Loucy (cell line): ENCODE measurements around the gene NBEAL2.

Experiments
- H2AFZ ChIP-seq: fragments of 200-600 bp; sonication (generic); 2 replicates; pipeline ENCODE4 v1.6.0; 2016; ENCODE audit warnings: antibody characterized with exemption, mild to moderate bottlenecking, low read length, moderate library complexity
- H3F3A ChIP-seq: fragments of 200-600 bp; 2 replicates; pipeline ENCODE4 v1.6.0; 2016; ENCODE audit warnings: antibody characterized with exemption, low read depth, mild to moderate bottlenecking
- H3K27me3 ChIP-seq: fragments of 200-600 bp; sonication (generic); 2 replicates; pipeline ENCODE4 v1.6.1; 2014; ENCODE audit warnings: low read length, mild to moderate bottlenecking; ENCODE audit not compliant: insufficient read depth, poor library complexity, severe bottlenecking
- H3K36me3 ChIP-seq: fragments of 200-600 bp; sonication (generic); 2 replicates; pipeline ENCODE4 v1.6.1; 2016; ENCODE audit warnings: low read length; ENCODE audit not compliant: insufficient read depth
- H3K4me1 ChIP-seq: fragments of 200-600 bp; sonication (generic); 2 replicates; pipeline ENCODE4 v1.5.1; 2014; ENCODE audit warnings: low read length, mild to moderate bottlenecking; ENCODE audit not compliant: insufficient read depth, poor library complexity, severe bottlenecking
- H3K4me2 ChIP-seq: fragments of 200-600 bp; sonication (generic); 2 replicates; pipeline ENCODE4 v1.6.0; 2014; ENCODE audit warnings: antibody characterized with exemption, low read length, low read depth, mild to moderate bottlenecking; ENCODE audit not compliant: poor library complexity, severe bottlenecking
- H3K4me3 ChIP-seq: fragments of 200-600 bp; sonication (generic); 2 replicates; pipeline ENCODE4 v1.5.1; 2014; ENCODE audit warnings: low read length, mild to moderate bottlenecking, mixed read lengths; ENCODE audit not compliant: poor library complexity, severe bottlenecking
- H3K79me2 ChIP-seq: fragments of 200-600 bp; sonication (generic); 2 replicates; pipeline ENCODE4 v1.6.1; 2014; ENCODE audit warnings: low read length; ENCODE audit not compliant: insufficient read depth
- H3K9ac ChIP-seq: fragments of 200-600 bp; sonication (generic); 2 replicates; pipeline ENCODE4 v1.6.0; 2014; ENCODE audit warnings: mild to moderate bottlenecking, low read depth, low read length, moderate library complexity; ENCODE audit not compliant: poor library complexity, severe bottlenecking
- H3K9me2 ChIP-seq: fragments of 200-600 bp; sonication (generic); replicated peaks from 2 replicates; pipeline ENCODE4 v1.6.1; 2016; ENCODE audit warnings: low read depth, low read length, mixed read lengths
- H3K9me3 ChIP-seq: fragments of 200-600 bp; sonication (generic); 2 replicates; pipeline ENCODE4 v1.6.1; 2014; ENCODE audit warnings: mild to moderate bottlenecking, antibody characterized with exemption, low read length, low read depth; ENCODE audit not compliant: insufficient read depth
- H4K20me1 ChIP-seq: fragments of 200-600 bp; sonication (generic); 2 replicates; pipeline ENCODE4 v1.6.0; 2014; ENCODE audit warnings: antibody characterized with exemption, low read length, mild to moderate bottlenecking; ENCODE audit not compliant: insufficient read depth, poor library complexity, severe bottlenecking
- EZH2phosphoT487 ChIP-seq: fragments of 200-600 bp; IDR thresholded peaks from 2 replicates; pipeline ENCODE4 v1.6.1; 2018; ENCODE audit warnings: antibody characterized with exemption, mild to moderate bottlenecking, moderate library complexity, borderline replicate concordance
- TF ChIP-seq, protein P1 (sequence below): fragments of 200-600 bp; sonication (generic); conservative IDR thresholded peaks from 2 replicates; pipeline ENCODE4 v1.5.1; 2014; ENCODE audit warnings: mild to moderate bottlenecking, antibody characterized with exemption, low read length

The NBEAL2 gene

DNA sequence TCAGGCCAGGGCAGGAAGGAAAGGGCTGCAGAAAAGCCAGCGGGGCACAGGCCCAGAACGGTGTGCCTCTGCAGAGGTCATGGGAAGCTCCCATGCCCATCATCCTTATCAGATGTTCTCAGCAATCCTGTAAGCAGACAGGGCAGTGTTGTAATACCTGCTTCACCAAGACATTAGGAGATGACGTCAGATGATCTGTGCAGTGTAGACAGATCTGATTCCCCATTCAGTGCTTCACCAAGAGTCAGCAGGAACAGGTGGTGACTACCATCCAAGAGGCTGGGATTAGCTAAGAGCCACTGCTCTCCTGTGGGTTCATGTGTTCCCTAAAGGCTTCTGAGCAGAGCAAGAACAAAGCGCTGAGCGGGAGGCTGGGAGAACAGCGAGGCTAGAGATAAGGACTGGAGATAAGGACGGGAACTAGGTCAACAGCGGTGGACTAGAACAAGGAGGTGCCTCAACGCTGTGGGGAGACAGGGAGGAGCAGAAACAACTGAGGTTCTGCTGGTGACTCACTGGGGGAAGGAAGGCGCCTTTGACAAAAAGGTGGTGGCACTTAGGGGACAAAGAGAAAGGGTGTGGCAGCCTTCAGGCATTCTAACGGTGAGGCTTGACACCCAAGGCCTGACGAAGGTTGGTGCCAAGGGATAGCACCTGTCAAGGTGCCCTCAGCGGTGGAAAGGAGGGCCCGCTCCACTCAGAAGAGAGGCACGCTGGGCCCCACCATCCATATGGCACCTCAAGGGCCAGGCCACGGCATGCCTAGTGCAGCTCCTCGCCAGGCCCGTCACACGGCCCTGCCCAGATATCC, 31.3 kb upstream of the NBEAL2 start:
- no peak overlapping the region for H2AFZ ChIP-seq
- H3K9ac ChIP-seq = peak overlapping the region; percentile 66
- peak overlapping the region; percentile 84 for H3K4me2 ChIP-seq
- H3K4me1 ChIP-seq = peaks cover 70% of the 10 kb centered on the region
- H3F3A ChIP-seq = peaks cover 20% of the 10 kb centered on the region; the same call in 1 of the 2 replicates
- peaks cover 13% of the 10 kb centered on the region for H3K36me3 ChIP-seq
- TF ChIP-seq, protein P1, sequence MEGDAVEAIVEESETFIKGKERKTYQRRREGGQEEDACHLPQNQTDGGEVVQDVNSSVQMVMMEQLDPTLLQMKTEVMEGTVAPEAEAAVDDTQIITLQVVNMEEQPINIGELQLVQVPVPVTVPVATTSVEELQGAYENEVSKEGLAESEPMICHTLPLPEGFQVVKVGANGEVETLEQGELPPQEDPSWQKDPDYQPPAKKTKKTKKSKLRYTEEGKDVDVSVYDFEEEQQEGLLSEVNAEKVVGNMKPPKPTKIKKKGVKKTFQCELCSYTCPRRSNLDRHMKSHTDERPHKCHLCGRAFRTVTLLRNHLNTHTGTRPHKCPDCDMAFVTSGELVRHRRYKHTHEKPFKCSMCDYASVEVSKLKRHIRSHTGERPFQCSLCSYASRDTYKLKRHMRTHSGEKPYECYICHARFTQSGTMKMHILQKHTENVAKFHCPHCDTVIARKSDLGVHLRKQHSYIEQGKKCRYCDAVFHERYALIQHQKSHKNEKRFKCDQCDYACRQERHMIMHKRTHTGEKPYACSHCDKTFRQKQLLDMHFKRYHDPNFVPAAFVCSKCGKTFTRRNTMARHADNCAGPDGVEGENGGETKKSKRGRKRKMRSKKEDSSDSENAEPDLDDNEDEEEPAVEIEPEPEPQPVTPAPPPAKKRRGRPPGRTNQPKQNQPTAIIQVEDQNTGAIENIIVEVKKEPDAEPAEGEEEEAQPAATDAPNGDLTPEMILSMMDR = no peak
- TF ChIP-seq EZH2phosphoT487 = no peak
- peaks cover 21% of the 10 kb centered on the region for H4K20me1 ChIP-seq
- peak overlapping the region; percentile 50 for H3K4me3 ChIP-seq
- peaks cover 97% of the 10 kb centered on the region for H3K79me2 ChIP-seq
- no peaks in the 10 kb centered on the region for H3K9me2 ChIP-seq
- no peaks in the 10 kb centered on the region for H3K27me3 ChIP-seq
- no peaks in the 10 kb centered on the region for H3K9me3 ChIP-seq

DNA sequence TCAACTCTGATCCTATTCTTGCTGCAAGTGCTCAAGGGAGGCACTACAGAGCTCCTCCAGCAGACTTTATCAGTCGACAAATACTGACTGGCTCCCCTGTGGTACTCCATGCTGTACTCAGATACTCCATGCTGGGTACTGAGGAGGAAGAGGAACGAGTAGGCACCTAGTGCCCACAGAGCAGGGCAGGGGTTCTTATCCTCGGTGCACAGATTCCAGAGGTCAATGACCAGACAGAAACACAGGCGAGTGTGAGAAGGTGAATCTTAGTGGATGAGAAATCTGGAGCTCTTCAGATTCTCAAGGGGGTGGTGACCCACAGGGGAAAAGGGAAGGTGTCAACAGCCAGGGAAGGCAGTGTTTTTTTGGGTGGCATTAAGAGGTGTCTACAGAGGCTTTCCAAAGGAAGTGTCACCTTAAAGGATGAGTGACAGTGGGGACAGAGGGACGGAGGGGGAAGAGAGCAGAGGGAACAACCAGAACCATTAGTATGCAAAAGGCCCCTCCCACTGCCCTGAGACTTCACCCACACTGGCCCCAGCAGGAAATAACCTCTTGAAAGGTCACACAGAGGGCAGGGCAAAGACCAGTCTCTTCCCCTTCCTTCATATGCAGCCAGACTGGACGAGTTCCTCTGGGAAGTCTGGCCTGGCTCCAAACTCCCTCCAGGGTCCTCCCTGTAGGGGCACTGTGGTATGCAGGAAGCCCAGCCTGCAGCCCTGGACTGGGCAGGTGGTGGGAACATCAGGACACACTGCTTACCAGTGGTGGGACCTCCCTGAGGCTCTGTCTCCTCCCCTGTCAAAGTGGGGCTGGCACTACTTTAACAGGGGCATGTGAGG, 30.4 kb upstream of the NBEAL2 start:
- TF ChIP-seq EZH2phosphoT487 = no peak
- TF ChIP-seq, protein P1 = no peak
- peak overlapping the region; percentile 66 for H3K9ac ChIP-seq
- no peaks in the 10 kb centered on the region for H3K27me3 ChIP-seq
- peaks cover 20% of the 10 kb centered on the region; the same call in 1 of the 2 replicates for H3F3A ChIP-seq
- H2AFZ ChIP-seq = no peak overlapping the region
- peaks cover 13% of the 10 kb centered on the region for H3K36me3 ChIP-seq
- H3K79me2 ChIP-seq = peaks cover 95% of the 10 kb centered on the region
- H3K9me3 ChIP-seq = no peaks in the 10 kb centered on the region
- H3K4me2 ChIP-seq = peak overlapping the region; percentile 84
- H3K9me2 ChIP-seq = no peaks in the 10 kb centered on the region
- H3K4me3 ChIP-seq = peak overlapping the region; percentile 50
- peaks cover 23% of the 10 kb centered on the region for H4K20me1 ChIP-seq
- H3K4me1 ChIP-seq = peaks cover 75% of the 10 kb centered on the region

DNA sequence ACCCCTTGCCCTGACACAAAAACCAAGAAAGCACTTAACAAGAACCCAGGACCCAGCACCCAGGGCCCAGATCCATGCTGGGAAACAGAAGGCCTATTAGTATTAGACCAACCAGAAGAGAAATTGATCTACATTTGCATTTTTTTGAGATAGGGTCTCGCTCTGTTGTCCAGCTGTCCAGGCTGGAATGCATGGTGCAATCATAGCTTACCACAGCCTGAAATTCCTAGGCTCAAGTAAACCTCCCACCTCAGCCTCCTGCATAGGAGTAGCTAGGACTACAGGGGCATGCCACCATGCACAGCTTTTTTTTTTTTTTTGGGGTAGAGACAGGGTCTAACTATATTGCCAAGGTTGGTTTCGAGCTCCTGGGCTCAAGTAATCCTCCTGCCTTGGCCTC, 29.3 kb upstream of the NBEAL2 start:
- H3K27me3 ChIP-seq = no peaks in the 10 kb centered on the region
- no peak for TF ChIP-seq EZH2phosphoT487
- TF ChIP-seq, protein P1 = no peak
- H3K4me2 ChIP-seq = peak overlapping the region; percentile 2
- peaks cover 23% of the 10 kb centered on the region for H4K20me1 ChIP-seq
- H3K9ac ChIP-seq = no peak overlapping the region
- peaks cover 13% of the 10 kb centered on the region for H3K36me3 ChIP-seq
- H3K9me3 ChIP-seq = no peaks in the 10 kb centered on the region
- peaks cover 95% of the 10 kb centered on the region for H3K79me2 ChIP-seq
- H3F3A ChIP-seq = peaks cover 20% of the 10 kb centered on the region; the same call in 1 of the 2 replicates
- H3K4me3 ChIP-seq = no peak overlapping the region
- peaks cover 86% of the 10 kb centered on the region for H3K4me1 ChIP-seq
- no peak overlapping the region for H2AFZ ChIP-seq
- no peaks in the 10 kb centered on the region for H3K9me2 ChIP-seq
